Activated naive CD4-positive, alpha-beta T cell treated with anti-CD3 and anti-CD28 coated beads, Interleukin-2, amount 10 ng/mL, durations not matched to agents 5 hours and 36 hours (primary cell): ENCODE results near the gene FAM98A. TPM values are rescaled to one million over a fixed set of nuclear protein-coding genes. Genes with fewer than 3 reads are reported as not detected.

Experiments used
- total RNA-seq, 2 experiments: library from RNA; stranded (reverse); gene quantifications; one replicate each; pipeline ENCODE4 v1.2.3, GENCODE V29; 2021

The FAM98A gene
- 10 to 100 TPM; 28.1 to 28.9 TPM for total RNA-seq

GRCh38 chr2:33599175-33599942 lies at the start of gene FAM98A:
TSS of gene FAM98A (minus strand) at chr2:33599299. CDS start at chr2:33599221, 78 bp downstream.

Other genes with a start within 250 kb of the FAM98A start
- gene RASGRP3, start 122.7 kb downstream of the FAM98A start, total RNA-seq, result 1 to 10 TPM; 5.1 to 5.8 TPM